Ectodermal cell (in vitro differentiated cells): ENCODE measurements around the gene EHD2.

ENCODE experiments used
- H3K27ac ChIP-seq: 2 replicates; pipeline ENCODE4 v1.7.0; 2013; ENCODE audit warnings: mild to moderate bottlenecking, low read depth, low read length; ENCODE audit not compliant: insufficient read depth, poor library complexity, severe bottlenecking
- H3K27me3 ChIP-seq: 2 replicates; pipeline ENCODE4 v1.7.0; 2013; ENCODE audit warnings: mild to moderate bottlenecking, low read length; ENCODE audit not compliant: insufficient read depth, control insufficient read depth, poor library complexity, severe bottlenecking
- H3K36me3 ChIP-seq: one replicate; pipeline ENCODE4 v1.7.0; 2013; ENCODE audit warnings: low read length; ENCODE audit not compliant: control insufficient read depth, insufficient read depth
- H3K4me1 ChIP-seq: one replicate; pipeline ENCODE4 v1.7.0; 2013; ENCODE audit warnings: low read length; ENCODE audit not compliant: control insufficient read depth, insufficient read depth
- H3K4me3 ChIP-seq: 2 replicates; pipeline ENCODE4 v1.7.0; 2013; ENCODE audit warnings: low read depth, low read length, control low read depth; ENCODE audit not compliant: insufficient read depth
- H3K9me3 ChIP-seq: 2 replicates; pipeline ENCODE4 v1.7.0; 2013; ENCODE audit warnings: mild to moderate bottlenecking, low read length, moderate library complexity; ENCODE audit not compliant: control insufficient read depth
- WGBS, 2 experiments: methylation state at CpG; one replicate each; pipeline ENCODE4 v1.1.7; 2013; ENCODE audit warnings: missing lambda C conversion rate in 2 of 2; 5-methylcytosine and 5-hydroxymethylcytosine counted together

Gene EHD2

DNA sequence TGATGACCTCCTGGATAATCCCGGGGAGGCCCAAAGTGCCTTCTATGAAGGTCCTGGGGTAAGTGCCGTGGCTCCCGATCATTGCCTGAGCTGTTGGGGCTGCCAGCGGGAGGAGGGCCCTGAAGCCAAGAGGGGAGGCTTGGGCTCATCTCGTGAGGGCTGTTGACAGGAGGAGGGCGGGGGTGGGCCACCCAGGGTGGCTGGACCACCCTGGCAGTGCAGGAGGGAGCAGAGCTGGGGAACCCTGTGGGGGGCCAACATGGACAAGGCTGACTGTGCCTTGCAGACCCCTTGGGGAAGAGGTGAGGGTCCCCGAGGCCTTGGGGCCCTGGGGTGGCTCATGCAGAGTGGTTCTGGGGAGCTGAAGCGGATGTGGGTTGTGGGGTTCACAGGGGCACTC is 37.4 kb upstream of the EHD2 start:
- Histone ChIP-seq H3K4me1 (no peaks in the 10 kb centered on the region), H3K27me3 (no peaks in the 10 kb centered on the region), H3K36me3 (peaks cover 16% of the 10 kb centered on the region), H3K27ac (no peak overlapping the region), H3K4me3 (no peak overlapping the region), H3K9me3 (no peaks in the 10 kb centered on the region)
- 91 to 95% methylated on average over 8 of the region's 8 CpGs for WGBS, 2 experiments

DNA sequence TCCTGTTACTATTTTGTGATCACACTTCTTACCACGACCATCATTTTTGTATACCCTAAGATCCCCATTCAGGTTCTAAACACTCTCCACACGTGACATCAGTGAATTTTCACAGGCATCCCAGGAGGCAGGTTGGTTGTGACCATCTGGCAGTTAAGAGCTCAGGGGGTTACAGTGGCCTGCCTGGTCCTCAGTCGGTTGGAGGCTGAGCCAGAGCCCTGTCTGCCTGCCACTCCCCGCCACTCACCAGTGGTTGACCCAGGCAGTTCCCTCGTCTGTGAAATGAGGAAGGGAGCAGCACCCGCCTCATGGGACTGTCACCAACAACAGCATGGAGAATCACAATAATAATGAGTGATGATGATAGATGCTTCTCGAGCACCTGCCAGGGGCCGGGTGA is 36.4 kb upstream of the EHD2 start:
- H3K4me3 ChIP-seq: no peak overlapping the region
- H3K9me3 ChIP-seq: no peaks in the 10 kb centered on the region
- peaks cover 16% of the 10 kb centered on the region for H3K36me3 ChIP-seq
- H3K4me1 ChIP-seq: no peaks in the 10 kb centered on the region
- 93 to 96% methylated on average over 8 of the region's 8 CpGs for WGBS, 2 experiments
- no peaks in the 10 kb centered on the region for H3K27me3 ChIP-seq
- no peak overlapping the region for H3K27ac ChIP-seq

DNA sequence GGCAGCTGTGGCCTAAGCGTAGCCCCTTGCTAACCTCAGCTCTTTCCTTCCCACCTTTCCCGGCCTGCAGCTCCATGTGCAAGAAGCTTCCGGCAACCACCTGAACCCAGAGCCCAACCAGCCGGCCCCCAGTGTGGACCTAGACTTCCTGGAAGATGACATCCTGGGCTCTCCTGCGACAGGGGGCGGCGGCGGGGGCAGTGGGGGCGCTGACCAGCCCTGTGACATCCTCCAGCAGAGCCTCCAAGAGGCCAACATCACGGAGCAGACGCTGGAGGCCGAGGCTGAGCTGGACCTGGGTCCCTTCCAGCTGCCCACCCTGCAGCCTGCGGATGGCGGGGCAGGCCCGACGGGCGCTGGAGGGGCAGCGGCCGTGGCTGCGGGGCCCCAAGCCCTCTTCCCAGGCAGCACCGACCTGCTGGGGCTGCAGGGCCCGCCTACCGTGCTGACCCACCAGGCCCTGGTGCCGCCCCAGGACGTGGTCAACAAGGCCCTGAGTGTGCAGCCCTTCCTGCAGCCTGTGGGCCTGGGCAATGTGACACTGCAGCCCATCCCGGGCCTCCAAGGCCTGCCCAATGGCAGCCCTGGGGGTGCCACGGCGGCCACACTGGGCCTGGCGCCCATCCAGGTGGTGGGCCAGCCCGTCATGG is 33.8 kb upstream of the EHD2 start:
- Histone ChIP-seq H3K27me3 (no peaks in the 10 kb centered on the region), H3K27ac (no peak overlapping the region), H3K9me3 (no peaks in the 10 kb centered on the region), H3K4me3 (no peak overlapping the region), H3K36me3 (peaks cover 13% of the 10 kb centered on the region), H3K4me1 (no peaks in the 10 kb centered on the region)
- 93% methylated on average over 30 of the region's 30 CpGs for WGBS, 2 experiments

GRCh38 chr19:47679922-47680857 is 33.0 kb upstream of the EHD2 start:
- 95 to 96% methylated on average over 90 of the region's 90 CpGs for WGBS, 2 experiments
- Histone ChIP-seq H3K4me1 (no peaks in the 10 kb centered on the region), H3K9me3 (no peaks in the 10 kb centered on the region), H3K27me3 (no peaks in the 10 kb centered on the region), H3K36me3 (peaks cover 13% of the 10 kb centered on the region), H3K27ac (no peak overlapping the region), H3K4me3 (no peak overlapping the region)

GRCh38 chr19:47680858-47681332 is 32.3 kb upstream of the EHD2 start:
- H3K4me1 ChIP-seq: no peaks in the 10 kb centered on the region
- H3K4me3 ChIP-seq: no peak overlapping the region
- H3K36me3 ChIP-seq: peaks cover 13% of the 10 kb centered on the region
- H3K27ac ChIP-seq: no peak overlapping the region
- 96% methylated on average over 34 of the region's 34 CpGs for WGBS, 2 experiments
- no peaks in the 10 kb centered on the region for H3K27me3 ChIP-seq
- no peaks in the 10 kb centered on the region for H3K9me3 ChIP-seq

- no peaks in the 10 kb centered on the region for H3K27me3 ChIP-seq
- H3K9me3 ChIP-seq: no peaks in the 10 kb centered on the region
- no peak overlapping the region for H3K27ac ChIP-seq
- H3K4me3 ChIP-seq: no peak overlapping the region
- peaks cover 13% of the 10 kb centered on the region for H3K36me3 ChIP-seq
- WGBS, 2 experiments: 90 to 91% methylated on average over 6 of the region's 6 CpGs
- H3K4me1 ChIP-seq: no peaks in the 10 kb centered on the region
Observed at GRCh38 chr19:47681388-47681787, 31.8 kb upstream of the EHD2 start.

DNA sequence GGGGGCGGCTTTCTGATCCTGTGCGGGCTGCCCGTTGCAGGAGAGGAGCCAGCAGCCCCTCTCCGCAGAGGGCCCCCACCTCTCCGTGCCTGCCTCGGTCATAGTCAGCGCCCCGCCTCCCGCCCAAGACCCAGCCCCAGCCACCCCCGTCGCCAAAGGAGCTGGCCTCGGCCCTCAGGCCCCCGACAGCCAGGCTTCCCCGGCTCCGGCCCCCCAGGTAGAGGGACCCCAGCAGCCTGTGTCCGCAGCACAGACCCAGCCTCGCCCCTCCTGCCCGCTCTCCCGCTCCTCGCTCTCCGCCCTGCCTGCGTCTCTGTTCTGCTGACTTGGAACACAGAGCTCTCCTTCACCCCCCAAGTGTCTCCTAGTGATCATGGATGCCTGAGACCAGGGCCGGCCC is 31.3 kb upstream of the EHD2 start:
- H3K27me3 ChIP-seq: no peaks in the 10 kb centered on the region
- WGBS, 2 experiments: 94% methylated on average over 23 of the region's 23 CpGs
- H3K9me3 ChIP-seq: no peaks in the 10 kb centered on the region
- H3K27ac ChIP-seq: no peak overlapping the region
- no peaks in the 10 kb centered on the region for H3K4me1 ChIP-seq
- H3K4me3 ChIP-seq: no peak overlapping the region
- peaks cover 13% of the 10 kb centered on the region for H3K36me3 ChIP-seq

DNA sequence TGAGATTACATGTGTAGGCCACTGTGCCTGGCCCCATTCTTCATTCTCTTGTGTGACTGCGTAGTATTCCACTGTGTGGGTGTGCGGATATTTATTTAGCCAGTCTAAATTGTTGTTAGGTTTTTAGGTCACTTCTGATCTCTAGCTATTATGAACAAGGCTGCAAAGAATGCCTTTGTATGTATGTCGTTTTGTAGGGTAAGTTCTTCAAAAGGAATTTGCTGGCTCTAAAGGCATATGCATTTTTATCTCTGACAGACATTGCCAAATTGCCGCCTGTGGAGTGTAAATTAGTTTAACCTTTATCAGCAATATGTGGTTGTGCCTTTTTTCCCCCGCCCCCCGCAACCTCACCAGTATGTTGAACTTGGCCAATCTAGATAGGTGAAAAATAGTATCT is 30.3 kb upstream of the EHD2 start:
- 93 to 97% methylated on average over 6 of the region's 6 CpGs for WGBS, 2 experiments
- Histone ChIP-seq H3K9me3 (no peaks in the 10 kb centered on the region), H3K27me3 (no peaks in the 10 kb centered on the region), H3K36me3 (peaks cover 10% of the 10 kb centered on the region), H3K27ac (no peak overlapping the region), H3K4me3 (no peak overlapping the region), H3K4me1 (no peaks in the 10 kb centered on the region)

DNA sequence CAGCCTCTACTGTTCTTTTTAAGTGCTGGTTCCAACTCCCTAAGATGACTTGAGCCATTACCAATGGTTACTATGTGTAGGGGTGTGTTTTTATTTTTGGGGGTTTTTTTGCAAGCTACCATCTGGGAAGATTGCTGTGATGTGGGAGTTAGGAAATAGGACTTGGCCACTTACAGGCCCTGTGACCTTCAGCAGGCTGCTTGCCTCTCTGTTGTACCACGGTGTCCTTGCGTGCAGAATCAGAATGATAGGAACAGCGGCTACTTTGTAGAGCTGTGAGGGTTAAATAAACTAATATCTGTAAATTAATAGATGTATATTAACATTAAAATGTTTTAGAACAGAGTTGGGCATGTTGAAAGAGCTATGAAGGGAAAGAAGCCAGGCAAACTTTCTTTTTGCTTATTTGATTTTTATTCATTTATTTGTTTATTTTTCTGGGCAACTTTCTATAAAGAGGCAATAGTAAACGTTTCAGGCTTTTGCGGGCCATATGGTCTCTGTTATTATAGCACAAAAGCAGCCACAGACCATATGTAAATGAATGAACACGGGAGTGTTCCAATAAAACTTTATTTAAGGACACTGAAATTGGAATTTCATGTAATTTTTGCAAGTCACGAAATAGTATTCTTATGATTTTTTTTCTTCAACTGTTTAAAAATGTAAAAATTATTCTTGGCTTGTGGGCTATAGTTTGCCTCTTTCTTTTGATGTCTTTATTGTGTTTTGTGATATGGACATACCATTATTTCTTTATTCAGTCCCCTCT is 26.4 kb upstream of the EHD2 start:
- 93 to 95% methylated on average over 5 to 6 of the region's 7 CpGs for WGBS, 2 experiments
- no peaks in the 10 kb centered on the region for H3K36me3 ChIP-seq
- no peaks in the 10 kb centered on the region for H3K9me3 ChIP-seq

GRCh38 chr19:47687906-47688305 is 25.3 kb upstream of the EHD2 start:
- H3K36me3 ChIP-seq: no peaks in the 10 kb centered on the region
- H3K27ac ChIP-seq: no peak overlapping the region
- no peaks in the 10 kb centered on the region for H3K4me1 ChIP-seq
- no peaks in the 10 kb centered on the region for H3K27me3 ChIP-seq
- H3K9me3 ChIP-seq: no peaks in the 10 kb centered on the region
- 88 to 89% methylated on average over 7 of the region's 7 CpGs for WGBS, 2 experiments
- H3K4me3 ChIP-seq: no peak overlapping the region

More for the DNA sequence above, 26.4 kb upstream of the EHD2 start:
- Histone ChIP-seq H3K4me1 (no peaks in the 10 kb centered on the region), H3K27me3 (no peaks in the 10 kb centered on the region), H3K27ac (no peak overlapping the region), H3K4me3 (no peak overlapping the region)
